Lung microvascular endothelial cell (primary cell): ENCODE results near the gene SZT2. TPM values are rescaled to one million over a fixed set of nuclear protein-coding genes. Genes with fewer than 3 reads are reported as not detected.

ENCODE experiments used
- DNase-seq, 2 donors: peaks; one replicate each; pipeline versions ENCODE4 v3.0.0 to v3.0.0-alpha.2; 2010; ENCODE audit warnings: low read depth in 2 of 2
- total RNA-seq: library from RNA; depleted of rRNA; stranded (reverse); fragments of >200 nt; gene quantifications from 2 replicates; pipeline ENCODE4 v1.2.1, GENCODE V29; 2014

The SZT2 gene
- total RNA-seq, 1 donor from 2014 or later, result 13.7 TPM

GRCh38 chr1:43441166-43441893, 51.6 kb downstream of the SZT2 start:
- DNase-seq, result no peak

- no peak for DNase-seq
Observed at GRCh38 chr1:43441894-43442637, 52.4 kb downstream of the SZT2 start.

GRCh38 chr1:43442756-43443155, 53.1 kb downstream of the SZT2 start:
- DNase-seq, result no peak

GRCh38 chr1:43443197-43443946, 53.7 kb downstream of the SZT2 start:
- no peak for DNase-seq

GRCh38 chr1:43444151-43444828, 54.6 kb downstream of the SZT2 start:
- no peak for DNase-seq

GRCh38 chr1:43444836-43445235, 55.1 kb downstream of the SZT2 start:
- no peak for DNase-seq

GRCh38 chr1:43445606-43446387, 56.1 kb downstream of the SZT2 start:
- DNase-seq, result no peak

- DNase-seq, result no peak
Observed at GRCh38 chr1:43446388-43446740, 56.7 kb downstream of the SZT2 start.

GRCh38 chr1:43446881-43447835, 57.5 kb downstream of the SZT2 start:
- DNase-seq, result no peak

- DNase-seq, result no peak
Observed at GRCh38 chr1:43447891-43448708, 58.4 kb downstream of the SZT2 start.

- DNase-seq, result no peak
Observed at GRCh38 chr1:43448955-43449707, 59.4 kb downstream of the SZT2 start.

- no peak for DNase-seq
Observed at GRCh38 chr1:43449708-43450069, 60.0 kb downstream of the SZT2 start.

GRCh38 chr1:43450251-43450941, 60.7 kb downstream of the SZT2 start:
- DNase-seq, result no peak

- no peak for DNase-seq
Observed at GRCh38 chr1:43451157-43451591, 61.5 kb downstream of the SZT2 start.

GRCh38 chr1:43451701-43452532, 62.2 kb downstream of the SZT2 start:
- DNase-seq, result no peak

GRCh38 chr1:43452789-43453441, 63.2 kb downstream of the SZT2 start:
- peak in 1 of 2 donors; percentile 57 for DNase-seq
